ENCODE results near the gene CPXM2. TPM values are rescaled to one million over a fixed set of nuclear protein-coding genes. Genes with fewer than 3 reads are reported as not detected.

CPXM2 gene
- total RNA-seq, 2 experiments from 2014 or later = not detected

DNA sequence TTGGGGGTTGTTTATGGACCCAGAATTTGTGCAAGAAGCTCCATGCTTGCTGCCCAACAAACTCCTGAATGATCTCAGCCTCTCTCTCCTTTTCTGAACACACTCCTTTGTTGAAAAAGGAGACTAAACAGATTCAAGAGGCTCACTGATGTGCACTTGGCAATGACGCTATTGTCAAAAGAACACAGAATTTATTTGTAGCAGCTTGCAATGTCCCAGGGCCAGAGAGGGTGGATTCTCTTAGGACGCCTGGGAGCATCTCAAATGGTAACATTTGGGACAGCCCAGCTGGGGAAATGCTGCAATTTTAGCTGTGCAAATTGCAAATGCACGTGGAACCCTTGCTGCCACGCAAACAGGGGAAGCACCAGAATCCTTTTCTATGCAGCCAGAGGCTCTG, 145.5 kb downstream of the CPXM2 start:
- no peak overlapping the region for H3K27ac Mint-ChIP-seq
- H3K4me1 ChIP-seq (ENCODE audit: insufficient read depth, low read length) = no peaks in the 10 kb centered on the region
- ATAC-seq (ENCODE audit: poor library complexity) (no peak), DNase-seq (no peak)
- H3K4me3 Mint-ChIP-seq = no peak overlapping the region
- H3K27me3 ChIP-seq (ENCODE audit: control insufficient read depth in 1 of 2, insufficient read depth in 2 of 2, low read length in 2 of 2) = peaks cover 0 to 3% of the 10 kb centered on the region in 2 experiments
- no peaks in the 10 kb centered on the region for H3K9me3 Mint-ChIP-seq
- no peak overlapping the region for H3K4me3 ChIP-seq (ENCODE audit: low read length)
- no peaks in the 10 kb centered on the region for H3K4me1 Mint-ChIP-seq (ENCODE audit: low read depth)
- H3K36me3 Mint-ChIP-seq (ENCODE audit: low read depth) = no peaks in the 10 kb centered on the region
- H3K27me3 Mint-ChIP-seq = peaks cover 10% of the 10 kb centered on the region
- peaks cover 0 to 3% of the 10 kb centered on the region in 2 experiments for H3K9me3 ChIP-seq (ENCODE audit: control insufficient read depth in 1 of 2, insufficient read depth in 1 of 2, low read length in 2 of 2)
- ChIA-PET CTCF (no interaction called here), POLR2A (no interaction called here)
- intact Hi-C loops (cut with DNase I, micrococcal nuclease) = no loop called here
- no peaks in the 10 kb centered on the region for H3K36me3 ChIP-seq (ENCODE audit: insufficient read depth, low read length)
- TF ChIP-seq, protein P1, sequence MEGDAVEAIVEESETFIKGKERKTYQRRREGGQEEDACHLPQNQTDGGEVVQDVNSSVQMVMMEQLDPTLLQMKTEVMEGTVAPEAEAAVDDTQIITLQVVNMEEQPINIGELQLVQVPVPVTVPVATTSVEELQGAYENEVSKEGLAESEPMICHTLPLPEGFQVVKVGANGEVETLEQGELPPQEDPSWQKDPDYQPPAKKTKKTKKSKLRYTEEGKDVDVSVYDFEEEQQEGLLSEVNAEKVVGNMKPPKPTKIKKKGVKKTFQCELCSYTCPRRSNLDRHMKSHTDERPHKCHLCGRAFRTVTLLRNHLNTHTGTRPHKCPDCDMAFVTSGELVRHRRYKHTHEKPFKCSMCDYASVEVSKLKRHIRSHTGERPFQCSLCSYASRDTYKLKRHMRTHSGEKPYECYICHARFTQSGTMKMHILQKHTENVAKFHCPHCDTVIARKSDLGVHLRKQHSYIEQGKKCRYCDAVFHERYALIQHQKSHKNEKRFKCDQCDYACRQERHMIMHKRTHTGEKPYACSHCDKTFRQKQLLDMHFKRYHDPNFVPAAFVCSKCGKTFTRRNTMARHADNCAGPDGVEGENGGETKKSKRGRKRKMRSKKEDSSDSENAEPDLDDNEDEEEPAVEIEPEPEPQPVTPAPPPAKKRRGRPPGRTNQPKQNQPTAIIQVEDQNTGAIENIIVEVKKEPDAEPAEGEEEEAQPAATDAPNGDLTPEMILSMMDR (IDR thresholded peaks at IDR 0.05) = no peak
- no peak overlapping the region for H3K27ac ChIP-seq (ENCODE audit: low read depth in 1 of 2, low read length in 2 of 2)

DNA sequence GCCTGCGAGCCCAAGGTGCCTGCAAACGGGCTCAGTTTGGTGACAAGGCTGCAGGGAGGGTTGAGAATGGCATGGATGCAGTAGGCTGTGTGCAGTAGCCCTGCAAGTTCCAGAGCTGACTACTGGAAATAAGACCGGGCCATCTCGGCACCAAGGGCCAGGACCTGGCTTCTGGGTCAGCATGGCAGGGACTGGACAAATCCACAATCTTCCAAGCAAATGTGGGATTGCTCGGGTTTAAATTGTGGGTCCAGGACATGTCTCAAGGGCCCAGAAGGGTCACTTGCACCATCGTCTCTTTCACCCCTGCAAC, 147.4 kb downstream of the CPXM2 start:
- no peak overlapping the region for H3K4me3 ChIP-seq (ENCODE audit: low read length)
- Mint-ChIP-seq H3K36me3 (ENCODE audit: low read depth) (no peaks in the 10 kb centered on the region), H3K27ac (no peak overlapping the region), H3K27me3 (peaks cover 11% of the 10 kb centered on the region), H3K4me1 (ENCODE audit: low read depth) (no peaks in the 10 kb centered on the region), H3K4me3 (no peak overlapping the region), H3K9me3 (no peaks in the 10 kb centered on the region)
- H3K4me1 ChIP-seq (ENCODE audit: insufficient read depth, low read length) = no peaks in the 10 kb centered on the region
- ChIA-PET CTCF (no interaction called here), POLR2A (no interaction called here)
- intact Hi-C loops (cut with DNase I, micrococcal nuclease) = no loop called here
- H3K27ac ChIP-seq (ENCODE audit: low read depth in 1 of 2, low read length in 2 of 2) = no peak overlapping the region
- DNase-seq = no peak
- H3K36me3 ChIP-seq (ENCODE audit: insufficient read depth, low read length) = no peaks in the 10 kb centered on the region
- TF ChIP-seq, protein P1 (IDR thresholded peaks at IDR 0.05) = no peak
- ATAC-seq (ENCODE audit: poor library complexity) = no peak
- peaks cover 0 to 3% of the 10 kb centered on the region in 2 experiments for H3K27me3 ChIP-seq (ENCODE audit: control insufficient read depth in 1 of 2, insufficient read depth in 2 of 2, low read length in 2 of 2)
- H3K9me3 ChIP-seq (ENCODE audit: control insufficient read depth in 1 of 2, insufficient read depth in 1 of 2, low read length in 2 of 2) = no peaks in the 10 kb centered on the region

DNA sequence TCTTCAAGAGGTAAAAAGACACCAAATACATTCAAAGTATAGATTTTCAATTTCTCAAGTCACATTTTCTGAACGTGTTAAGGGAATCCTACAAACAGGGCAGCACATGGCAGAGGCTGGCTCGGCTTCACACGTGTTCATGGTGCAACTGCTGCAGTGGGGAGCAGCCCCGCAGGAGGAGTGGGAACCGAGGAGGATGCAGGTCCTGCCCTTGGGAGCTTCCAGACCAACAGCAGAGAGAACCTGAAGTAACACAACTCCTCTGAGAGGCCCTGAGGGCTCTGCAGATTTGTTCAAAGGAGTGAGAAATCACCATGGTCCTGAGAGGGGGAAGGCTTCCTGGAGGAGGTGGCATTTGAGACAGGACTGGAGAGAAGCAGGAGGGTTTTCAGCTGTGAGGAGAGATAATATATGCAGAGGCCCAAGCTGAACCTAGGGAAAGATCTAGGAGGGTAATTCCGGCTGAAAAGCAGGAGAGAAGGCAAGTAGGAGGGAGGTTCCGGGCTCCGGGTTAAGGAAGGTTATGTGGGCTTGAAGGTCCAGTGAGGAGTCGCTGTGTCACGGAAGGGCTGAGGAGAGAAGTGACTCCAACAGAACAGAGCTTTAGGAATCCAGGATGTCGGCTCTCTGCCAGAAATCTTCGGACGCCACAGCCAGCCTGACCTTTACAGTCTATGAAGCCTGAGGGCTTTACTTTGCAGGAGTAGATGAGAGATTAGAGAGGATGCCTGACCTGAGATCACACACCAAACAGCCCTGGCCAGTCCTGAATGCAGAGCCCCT, 148.0 kb downstream of the CPXM2 start:
- peaks cover 11% of the 10 kb centered on the region for H3K27me3 Mint-ChIP-seq
- intact Hi-C loops (cut with DNase I, micrococcal nuclease) = no loop called here
- no peaks in the 10 kb centered on the region for H3K9me3 Mint-ChIP-seq
- no peaks in the 10 kb centered on the region for H3K36me3 Mint-ChIP-seq (ENCODE audit: low read depth)
- Histone ChIP-seq H3K9me3 (ENCODE audit: control insufficient read depth in 1 of 2, insufficient read depth in 1 of 2, low read length in 2 of 2) (no peaks in the 10 kb centered on the region), H3K4me3 (ENCODE audit: low read length) (no peak overlapping the region), H3K4me1 (ENCODE audit: insufficient read depth, low read length) (no peaks in the 10 kb centered on the region), H3K27me3 (ENCODE audit: control insufficient read depth in 1 of 2, insufficient read depth in 2 of 2, low read length in 2 of 2) (peaks cover 0 to 3% of the 10 kb centered on the region in 2 experiments), H3K36me3 (ENCODE audit: insufficient read depth, low read length) (no peaks in the 10 kb centered on the region), H3K27ac (ENCODE audit: low read depth in 1 of 2, low read length in 2 of 2) (no peak overlapping the region)
- TF ChIP-seq, protein P1 (IDR thresholded peaks at IDR 0.05) = no peak
- DNase-seq (no peak), ATAC-seq (ENCODE audit: poor library complexity) (no peak)
- H3K4me3 Mint-ChIP-seq = no peak overlapping the region
- CTCF ChIA-PET = no interaction called here
- POLR2A ChIA-PET = no interaction called here
- no peak overlapping the region for H3K27ac Mint-ChIP-seq
- no peaks in the 10 kb centered on the region for H3K4me1 Mint-ChIP-seq (ENCODE audit: low read depth)

Measured in CD4-positive, alpha-beta T cell (primary cell).